HG02678 (cell line): ENCODE data around the gene CACNB4.
A peak's percentile ranks its signal among the peaks of the same experiment; 100 is the strongest.
"Not testable (repeated sequence)": the region's sequence is repeated elsewhere in the genome, so short reads cannot be mapped to it uniquely, and the experiment has no call there.

Experiments
- ATAC-seq: cut with Tn5 transposase; IDR thresholded peaks from one replicate; pipeline ENCODE4 v1.9.1; 2021; ENCODE audit warnings: mild to moderate bottlenecking, moderate library complexity; ENCODE audit not compliant: unreplicated experiment

Gene CACNB4

DNA sequence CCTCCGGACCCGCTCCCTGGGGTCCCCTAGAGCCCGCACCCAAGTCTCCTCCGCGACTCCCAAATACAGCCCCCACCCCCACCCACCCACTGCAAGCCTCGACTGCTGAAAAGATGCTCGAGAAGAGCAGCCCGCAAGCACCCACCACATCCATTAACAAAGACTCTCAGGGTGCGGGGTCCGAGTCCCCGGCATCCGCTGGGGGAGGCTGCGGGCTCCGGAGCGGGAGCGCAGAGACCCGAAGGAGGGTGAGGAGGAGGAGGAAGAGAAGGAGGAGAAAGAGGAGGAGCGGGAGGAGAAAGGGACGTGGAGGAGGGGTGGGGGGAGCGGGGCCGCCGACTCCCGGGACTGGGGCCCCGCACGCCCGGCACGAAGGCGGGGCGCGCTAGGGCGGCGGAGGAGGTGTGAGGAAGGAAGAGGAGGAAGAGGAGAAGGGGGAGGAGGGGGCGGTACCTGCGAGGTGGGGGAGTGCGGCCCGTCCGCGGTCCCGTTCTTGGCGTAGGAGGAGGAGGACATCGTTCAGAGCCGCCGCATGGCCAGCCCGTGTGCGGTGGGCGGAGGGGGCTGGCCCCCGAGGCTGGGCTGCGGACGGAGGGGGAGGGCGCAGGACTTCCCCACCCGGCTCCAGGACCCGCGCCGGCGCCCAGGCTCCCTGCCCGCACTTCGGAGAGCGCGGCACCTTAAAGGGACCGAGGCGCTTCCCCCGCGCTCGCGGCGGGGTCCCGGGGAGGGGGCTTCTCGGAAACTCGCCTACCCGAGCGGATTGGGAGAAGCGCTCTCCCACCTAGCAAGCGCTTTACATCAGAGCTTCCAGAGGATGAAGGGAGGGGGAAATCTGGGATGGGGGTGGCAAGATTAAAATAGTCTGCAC lies at the start of gene CACNB4:
Gene CACNB4 (minus strand): TSS at position 549 of the 871 bp plus-strand sequence.
- peak; percentile 38 for ATAC-seq

DNA sequence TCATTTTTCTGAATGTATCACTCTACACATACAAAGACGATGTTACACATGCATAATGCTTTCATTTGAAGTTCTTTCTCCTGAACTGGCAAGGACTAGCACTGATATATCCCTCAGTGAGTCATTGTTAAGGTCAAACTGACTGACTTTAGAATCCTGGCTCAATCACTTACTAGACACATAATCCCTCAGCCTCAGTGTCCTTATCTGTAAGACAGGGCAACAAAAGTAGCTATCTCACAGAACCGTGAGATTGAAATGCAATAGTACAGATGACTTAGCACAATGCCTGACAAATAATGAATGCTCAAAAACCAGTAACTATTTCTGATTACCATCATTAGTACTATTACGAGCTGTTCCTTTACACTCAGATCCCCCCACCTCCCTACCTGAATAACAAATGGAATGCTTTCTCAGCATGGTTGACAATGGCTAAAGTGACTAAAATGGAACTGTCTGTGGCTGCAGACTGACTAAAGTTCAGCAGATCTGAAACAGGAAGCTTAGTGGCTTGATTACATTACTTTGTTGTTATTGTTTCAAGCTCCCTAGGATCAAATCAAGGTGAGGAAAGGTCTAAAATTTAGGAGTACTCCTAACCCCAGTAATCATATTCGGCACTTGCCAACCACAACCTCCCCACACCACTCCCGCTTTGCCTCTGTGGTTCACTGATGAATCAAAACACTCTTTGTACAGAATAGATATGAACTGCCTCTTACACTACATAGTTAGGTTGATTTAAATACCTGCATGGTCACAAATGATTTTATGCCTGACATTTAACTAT lies 35.8 kb upstream of the CACNB4 start:
- peak; percentile 72 for ATAC-seq

DNA sequence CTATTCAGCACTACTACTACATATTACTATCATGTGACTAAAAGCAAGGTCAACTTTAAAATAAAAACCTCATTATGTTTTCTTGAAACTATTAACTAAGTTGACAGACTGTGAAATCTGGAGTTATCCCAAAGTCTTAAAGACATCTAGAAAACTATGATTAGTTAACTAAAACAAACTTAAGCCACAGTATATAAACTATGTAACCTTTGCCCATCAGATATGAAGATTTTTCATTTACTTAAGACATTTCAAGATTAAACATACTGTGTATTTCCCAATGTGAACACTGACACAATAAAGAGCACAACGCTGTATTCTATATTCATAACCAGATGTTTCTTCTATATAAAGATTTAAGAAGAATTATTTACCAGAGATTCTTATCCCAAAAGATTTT lies 33.5 kb upstream of the CACNB4 start:
- ATAC-seq = no peak

DNA sequence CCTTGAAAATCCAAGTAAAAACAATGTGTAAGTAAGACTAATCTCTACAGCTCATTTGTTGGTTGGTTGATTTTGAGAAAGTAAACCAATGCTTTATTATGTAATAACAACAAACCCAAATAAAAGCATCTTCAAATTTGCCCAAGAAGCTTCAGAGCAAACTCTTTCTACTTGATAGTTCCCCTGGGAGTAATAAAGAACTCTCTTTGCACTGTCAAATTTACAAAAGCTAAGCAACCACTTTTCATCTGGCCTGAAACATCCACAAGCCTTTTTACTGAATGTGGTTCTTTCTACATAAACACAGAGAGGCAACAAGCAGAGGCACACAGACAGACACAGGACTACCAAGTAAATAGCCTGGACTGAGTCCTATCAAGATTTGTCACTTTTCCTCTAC lies 28.8 kb upstream of the CACNB4 start:
- no peak for ATAC-seq

DNA sequence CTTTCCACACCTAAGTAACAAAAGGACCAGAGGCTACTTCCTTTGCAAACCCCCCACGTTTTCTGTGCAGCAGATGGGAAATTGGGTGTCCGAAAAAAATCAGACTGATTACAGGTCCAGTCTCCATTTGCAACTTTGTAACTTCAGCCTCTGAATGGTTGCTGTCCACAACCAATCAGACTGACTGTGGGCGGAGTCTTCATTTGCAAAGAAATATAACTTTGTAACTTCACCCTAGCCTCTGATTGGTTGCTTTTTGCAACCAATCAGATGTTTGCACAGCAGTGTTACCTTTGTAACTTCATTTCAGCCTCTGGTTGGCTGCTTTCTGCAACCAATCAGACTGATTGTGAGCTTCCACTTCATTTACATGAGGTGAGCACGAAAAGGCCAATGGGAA lies 27.8 kb upstream of the CACNB4 start:
- ATAC-seq = no peak

DNA sequence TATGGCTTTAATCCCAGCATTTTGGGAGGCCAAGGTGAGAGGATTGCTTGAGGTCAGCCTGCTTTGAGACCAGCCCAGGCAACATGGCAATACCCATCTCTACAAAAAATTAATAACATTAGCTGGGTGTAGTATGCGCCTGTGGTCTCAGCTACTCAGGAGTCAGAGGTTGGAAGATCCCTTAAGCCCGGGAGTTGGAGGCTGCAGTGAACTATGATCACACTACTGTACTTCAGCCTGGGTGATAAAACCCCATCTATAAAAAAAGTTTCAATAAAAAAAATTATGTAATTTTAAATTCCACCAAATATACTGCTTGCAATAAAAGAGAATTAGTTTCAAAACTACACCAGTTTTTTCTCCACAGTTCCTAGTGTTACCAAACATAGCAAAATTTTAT lies 23.3 kb upstream of the CACNB4 start:
- no peak for ATAC-seq

DNA sequence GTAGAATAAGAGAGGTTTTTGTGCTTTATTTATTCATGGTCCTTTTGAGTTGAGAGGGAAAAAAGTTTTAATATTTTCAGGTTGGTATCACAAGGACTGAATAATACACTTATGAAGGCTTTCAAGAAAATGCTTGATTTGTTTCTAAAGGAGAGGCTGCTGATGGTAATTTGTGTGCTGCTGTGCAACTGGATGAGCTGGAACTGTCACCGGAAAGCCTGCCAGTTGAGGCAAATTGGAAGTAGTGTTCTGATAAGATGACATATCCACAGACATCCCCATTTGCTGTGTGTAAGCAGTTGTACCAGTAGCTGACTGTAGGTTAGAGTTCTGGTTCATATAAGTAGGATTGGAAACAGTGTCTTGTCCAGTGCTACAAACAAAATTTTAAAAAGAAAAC lies 21.6 kb upstream of the CACNB4 start:
- no peak for ATAC-seq

DNA sequence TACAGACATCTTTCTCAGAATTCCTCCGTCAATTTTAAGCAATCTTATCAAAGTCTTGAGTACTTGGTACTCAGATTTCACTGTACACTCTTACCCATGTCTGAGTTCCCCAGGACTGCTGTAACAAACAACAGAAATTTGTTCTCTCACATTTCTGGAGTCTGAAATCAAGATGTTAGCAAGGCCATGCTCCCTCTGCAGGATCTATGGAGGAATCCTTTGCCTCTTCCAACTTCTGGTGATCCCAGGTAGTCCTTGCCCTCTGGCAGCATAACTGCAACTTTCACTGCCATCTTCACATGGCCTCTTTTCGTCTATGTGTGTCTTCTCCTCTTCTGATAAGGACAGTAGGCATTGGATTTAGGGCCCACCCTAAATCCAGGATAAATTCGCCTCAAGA lies 17.1 kb upstream of the CACNB4 start:
- no peak for ATAC-seq

DNA sequence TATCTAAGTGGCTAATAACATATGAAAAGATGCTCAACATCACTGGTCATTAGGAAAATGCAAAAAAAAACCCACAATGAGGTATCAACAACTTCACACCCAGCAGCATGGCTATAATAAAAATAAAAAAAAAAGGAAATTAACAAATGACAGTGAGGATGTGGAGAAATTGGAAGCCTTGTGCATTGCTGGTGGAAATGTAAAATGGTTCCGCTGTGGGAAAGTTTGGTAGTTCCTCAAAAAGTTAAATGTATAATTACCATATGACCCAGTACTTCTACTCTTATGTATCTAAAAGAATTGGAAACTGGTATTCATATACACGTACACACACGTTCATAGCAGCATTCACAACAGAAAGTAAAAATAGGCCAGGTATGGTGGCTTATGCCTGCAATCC lies 15.5 kb upstream of the CACNB4 start:
- no peak for ATAC-seq

DNA sequence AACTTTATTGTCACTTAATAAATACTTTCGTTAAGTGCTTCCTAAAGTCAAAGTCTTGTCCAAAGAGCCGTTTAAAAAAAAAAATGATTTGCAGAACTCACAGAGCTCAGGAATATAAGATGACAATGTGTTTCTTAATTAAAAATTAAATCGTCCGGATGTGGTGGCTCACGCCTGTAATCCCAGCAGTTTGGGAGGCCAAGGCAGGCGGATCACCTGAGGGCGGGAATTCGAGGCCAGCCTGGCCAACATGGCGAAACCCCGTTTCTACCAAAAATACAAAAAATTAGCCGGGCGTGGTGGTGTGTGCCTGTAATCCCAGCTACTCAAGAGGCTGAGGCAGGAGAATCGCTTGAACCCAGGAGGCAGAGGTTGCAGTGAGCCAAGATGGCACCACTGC lies 8.3 kb upstream of the CACNB4 start:
- not testable (repeated sequence) for ATAC-seq

DNA sequence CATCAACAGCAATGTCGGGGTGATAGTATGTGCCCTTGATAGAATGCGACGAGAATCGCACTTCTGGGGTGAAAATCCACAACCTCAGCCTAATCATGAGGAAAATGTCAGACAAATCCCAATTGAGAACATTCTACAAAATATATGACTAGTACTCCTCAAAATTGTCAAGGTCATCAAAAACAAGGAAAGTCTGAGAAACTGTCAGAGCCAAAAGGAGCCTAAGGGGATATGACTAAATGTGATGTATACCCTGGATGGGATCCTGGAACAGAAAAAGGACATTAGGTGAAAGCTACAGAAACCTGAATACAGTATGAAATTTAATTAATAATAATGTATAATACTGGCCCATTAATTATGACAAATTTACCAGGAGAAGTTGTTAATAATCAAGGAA lies 7.6 kb upstream of the CACNB4 start:
- no peak for ATAC-seq

DNA sequence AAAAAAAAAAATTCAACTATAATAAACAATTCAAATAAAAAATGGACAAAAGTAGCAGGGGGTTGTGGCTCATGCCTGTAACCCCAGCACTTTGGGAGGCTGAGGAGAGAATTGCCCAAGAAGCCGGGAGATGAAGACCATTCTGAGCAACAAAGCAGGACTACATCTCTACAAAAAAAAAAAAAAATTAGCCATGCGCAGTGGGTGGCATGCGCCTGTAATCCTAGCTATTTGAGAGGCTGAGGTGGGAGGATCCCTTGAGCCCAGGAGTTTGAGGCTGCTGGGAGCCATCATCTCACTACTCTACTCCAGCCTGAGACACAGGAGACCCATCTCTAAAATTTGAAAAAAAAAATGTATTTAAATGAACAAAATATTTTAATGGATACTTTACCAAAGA lies 4.4 kb upstream of the CACNB4 start:
- no peak for ATAC-seq

DNA sequence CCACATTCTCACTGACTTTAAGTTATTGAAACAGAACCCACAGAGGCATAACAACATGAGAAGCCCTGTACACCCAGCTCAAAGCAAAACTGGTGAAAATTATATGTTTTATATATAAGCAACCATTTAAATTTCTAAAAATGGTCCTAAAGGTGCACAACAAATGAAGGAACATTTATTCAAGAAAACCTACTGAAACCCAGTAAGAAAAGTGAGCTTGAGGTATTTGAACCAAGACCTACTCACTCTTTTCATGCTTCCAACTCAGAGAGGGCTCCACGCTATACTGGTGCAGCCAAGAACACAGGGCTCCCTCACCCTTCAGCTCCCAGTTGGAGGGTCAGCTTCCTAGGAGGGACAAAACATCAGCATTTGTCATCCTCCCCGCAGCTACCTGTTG lies 2.1 kb upstream of the CACNB4 start:
- ATAC-seq = no peak

DNA sequence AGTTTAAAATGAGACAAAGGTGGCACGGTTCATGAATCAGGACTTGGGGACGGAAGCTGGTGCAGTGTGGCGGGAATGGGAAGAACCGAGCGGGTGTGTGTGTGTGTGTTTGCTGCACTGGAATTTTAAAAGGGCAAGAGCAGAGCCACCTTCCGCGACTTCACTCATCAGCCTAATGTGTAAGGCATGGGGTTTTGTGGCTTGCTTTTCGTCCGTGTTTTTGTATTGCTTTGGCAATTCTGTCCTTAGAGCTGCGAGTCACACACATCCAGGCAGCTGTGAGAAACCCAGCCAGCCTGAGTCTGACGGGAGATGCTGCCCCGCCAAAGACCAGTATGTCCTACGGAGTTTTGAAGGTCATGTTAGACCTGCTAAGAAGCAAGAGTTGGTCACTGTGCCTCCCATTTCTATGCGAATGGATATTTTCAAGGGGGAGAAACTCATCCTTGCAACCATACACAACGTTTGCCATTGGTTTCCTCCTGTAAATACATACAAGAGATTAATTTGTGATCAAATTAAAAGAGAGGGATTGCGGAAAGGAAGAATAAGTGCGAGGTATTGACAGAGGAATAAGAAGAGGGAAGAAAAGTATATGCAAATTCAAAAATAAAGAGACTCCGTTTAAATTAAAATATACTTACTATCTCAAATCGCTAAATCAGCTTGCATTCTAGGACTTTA lies 665 bp upstream of the CACNB4 start:
- no peak for ATAC-seq

DNA sequence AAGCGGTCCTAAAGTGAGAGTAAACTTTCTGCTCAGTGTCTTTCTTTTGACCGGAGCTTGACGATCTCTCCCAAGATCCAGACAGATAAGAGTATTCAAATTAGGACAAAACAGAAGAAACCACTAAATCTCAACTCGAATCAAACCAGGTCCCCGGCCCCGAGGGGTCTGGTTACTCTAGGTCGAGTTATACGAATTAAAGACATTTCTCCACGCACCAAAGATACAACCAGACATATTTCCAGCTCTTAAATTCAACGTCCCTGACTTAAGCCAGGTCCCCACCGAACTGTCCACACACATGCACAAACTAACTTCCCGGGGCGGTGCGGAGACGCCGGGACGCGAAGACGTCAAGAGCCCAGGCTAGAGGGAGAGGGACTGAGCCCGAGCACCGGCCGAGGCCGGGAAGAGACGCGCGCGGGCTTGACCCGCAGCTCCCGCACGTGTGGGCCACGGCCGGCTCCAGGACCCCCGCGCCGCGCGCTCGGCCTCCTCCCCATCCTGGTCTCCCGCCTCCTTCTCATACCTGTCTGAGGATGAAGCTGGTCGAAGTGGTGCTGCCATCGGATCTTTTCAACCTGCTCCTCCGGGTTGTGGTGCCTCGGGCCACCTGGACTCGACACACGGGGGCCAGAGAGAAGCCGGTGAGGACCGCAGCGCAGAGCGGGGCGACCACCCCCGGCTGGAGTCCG lies 896 bp downstream of the CACNB4 start:
- ATAC-seq = peak; percentile 42

DNA sequence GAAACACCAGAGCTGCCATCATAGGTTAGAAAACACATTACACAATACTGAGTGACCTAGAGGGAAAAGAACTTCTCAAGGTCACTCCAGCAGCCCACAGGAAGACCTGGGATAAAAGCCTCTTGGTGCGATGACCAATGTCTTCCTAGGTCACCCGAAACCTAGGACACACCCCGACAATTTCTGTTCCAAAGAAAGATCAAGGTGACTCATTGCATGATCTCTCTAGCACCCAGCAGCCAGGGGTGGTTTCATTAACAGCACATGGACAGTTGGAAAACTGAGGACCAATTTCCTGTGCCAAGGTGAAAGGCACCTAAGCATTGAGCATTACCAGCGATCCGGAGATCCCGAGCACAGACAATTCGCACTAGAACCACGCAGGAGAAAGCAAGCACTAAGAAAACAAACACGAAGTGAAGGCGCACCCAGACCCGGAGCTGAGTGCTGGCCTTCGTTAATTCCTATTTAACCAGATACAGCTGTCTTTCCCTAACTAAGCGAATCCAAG lies 1.5 kb downstream of the CACNB4 start:
- ATAC-seq = peak; percentile 23

DNA sequence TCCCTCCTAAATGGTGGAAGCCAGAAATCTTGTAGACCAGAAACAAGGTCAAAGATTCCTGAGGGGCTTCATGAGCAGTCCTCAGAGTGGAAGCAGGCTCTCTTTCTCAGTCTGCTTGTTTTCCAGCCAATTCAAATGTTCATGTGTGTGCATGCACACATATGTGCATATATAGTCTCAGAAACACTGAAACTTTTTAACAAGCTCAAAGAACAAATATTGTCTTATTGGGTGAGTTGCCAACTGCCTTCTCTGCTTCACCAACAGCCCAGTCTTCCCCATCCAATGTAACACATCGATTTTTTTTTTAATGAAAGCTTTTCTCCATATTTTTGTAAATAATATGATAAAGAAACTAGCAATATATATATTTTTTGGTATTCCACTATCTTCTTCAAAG lies 3.7 kb downstream of the CACNB4 start:
- no peak for ATAC-seq

DNA sequence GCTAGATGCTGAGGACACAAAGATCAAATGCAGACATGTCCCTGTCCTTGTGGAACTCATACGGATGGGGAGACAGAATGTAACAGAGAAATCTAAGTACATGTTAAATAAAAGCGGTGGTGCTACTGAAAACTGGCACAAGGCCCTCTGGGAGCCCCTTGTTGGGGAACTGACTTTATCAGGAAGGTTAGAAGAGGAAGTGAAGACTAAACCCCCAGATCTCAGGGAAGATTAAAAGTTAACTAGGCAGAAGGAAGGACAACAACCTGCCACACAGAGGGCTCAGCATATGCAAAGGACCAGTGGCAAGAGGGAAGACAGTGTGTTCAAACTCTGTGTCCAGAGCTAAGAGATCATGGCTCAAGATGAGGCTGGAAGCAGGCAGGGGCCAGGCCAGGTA lies 4.8 kb downstream of the CACNB4 start:
- ATAC-seq = no peak

DNA sequence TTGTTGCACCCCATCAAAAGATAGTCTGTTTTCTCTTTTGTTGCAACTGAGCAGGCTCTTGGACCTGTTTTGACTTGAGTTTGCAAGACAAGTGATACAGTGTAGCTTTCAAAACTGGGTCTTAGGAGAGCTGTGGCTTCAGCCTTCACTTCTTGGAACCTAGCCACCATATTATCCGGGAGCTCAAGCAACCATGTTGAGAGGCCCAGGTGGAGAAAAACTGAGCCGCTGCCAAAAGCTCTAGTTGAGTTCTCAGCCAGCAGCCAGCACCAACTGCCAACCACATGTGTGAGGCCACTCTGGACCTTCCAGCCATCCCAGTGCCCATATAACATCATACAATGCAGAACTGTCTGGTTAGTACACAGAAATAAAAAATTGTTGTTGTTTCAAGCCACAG lies 5.4 kb downstream of the CACNB4 start:
- ATAC-seq = no peak

DNA sequence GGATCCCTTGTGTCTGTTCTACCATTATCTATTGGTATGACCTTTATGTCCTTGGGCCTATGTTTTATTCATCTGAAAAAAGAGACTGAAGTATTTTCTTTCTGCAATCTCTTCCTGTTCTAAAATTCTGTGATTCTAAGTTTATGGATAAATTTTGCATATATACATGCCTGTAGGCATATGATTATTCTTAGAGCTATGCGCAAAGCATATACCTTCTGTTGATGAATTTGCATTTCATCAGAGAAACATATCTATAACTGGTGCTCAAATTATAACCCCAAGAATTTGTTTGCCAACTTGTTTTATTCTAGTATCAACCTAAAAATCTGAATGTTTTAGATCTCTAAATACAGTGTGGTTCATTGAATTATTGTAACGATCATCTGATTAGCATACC lies 6.7 kb downstream of the CACNB4 start:
- ATAC-seq = no peak

DNA sequence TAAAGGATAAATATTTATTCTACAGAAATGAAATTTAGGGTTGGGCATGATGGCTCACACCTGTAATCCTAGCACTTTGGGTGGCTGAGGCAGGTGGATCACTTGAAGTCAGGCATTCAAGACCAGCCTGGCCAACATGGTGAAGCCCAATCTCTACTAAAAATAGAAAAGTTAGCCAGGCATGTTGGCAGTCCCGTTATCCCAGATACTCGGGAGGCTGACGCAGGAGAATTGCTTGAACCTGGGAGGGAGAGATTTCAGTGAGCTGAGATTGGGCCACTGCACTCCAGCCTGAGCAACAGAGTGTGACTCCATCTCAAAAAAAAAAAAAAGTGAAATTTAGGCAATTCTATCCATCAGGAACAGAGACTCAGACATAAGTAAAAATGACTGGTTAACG lies 8.1 kb downstream of the CACNB4 start:
- ATAC-seq = not testable (repeated sequence)
